HepG2 (cell line): Measurements from ENCODE around the gene HES1. TPM values are rescaled to one million over a fixed set of nuclear protein-coding genes. Genes with fewer than 3 reads are reported as not detected.

Experiments
- AFF4 ChIP-seq: sonication (generic); formaldehyde crosslinking; IDR thresholded peaks from 2 replicates; pipeline ENCODE4 v1.4.0; 2020; ENCODE audit warnings: missing genetic modification reagents
- CBFB ChIP-seq: sonication (generic); formaldehyde crosslinking; IDR thresholded peaks from 2 replicates; pipeline ENCODE4 v1.4.0; 2020; ENCODE audit warnings: missing genetic modification reagents
- HMG20A ChIP-seq: IDR thresholded peaks from 2 replicates; pipeline ENCODE4 v1.6.1; 2016; ENCODE audit warnings: borderline replicate concordance
- MBD4 ChIP-seq: IDR thresholded peaks from 2 replicates; pipeline ENCODE4 v1.6.1; 2012; ENCODE audit warnings: low read length, inconsistent platforms, borderline replicate concordance
- MIER2 ChIP-seq: IDR thresholded peaks from 2 replicates; pipeline ENCODE4 v1.6.1; 2016; ENCODE audit warnings: missing biosample characterization, missing genetic modification reagents
- SKI ChIP-seq: fragments of 450-650 bp; IDR thresholded peaks from one replicate; pipeline ENCODE4 v1.6.1; 2018; ENCODE audit warnings: mild to moderate bottlenecking; ENCODE audit not compliant: partially characterized antibody
- SRY ChIP-seq: sonication (generic); formaldehyde crosslinking; IDR thresholded peaks from 2 replicates; pipeline ENCODE4 v1.8.0; 2022; ENCODE audit warnings: mild to moderate bottlenecking, missing genetic modification reagents
- ZNF552 ChIP-seq: sonication (generic); formaldehyde crosslinking; IDR thresholded peaks from 2 replicates; pipeline ENCODE4 v1.9.0; 2022; ENCODE audit warnings: missing genetic modification reagents, mild to moderate bottlenecking, borderline replicate concordance
- ZNF629 ChIP-seq: sonication (generic); formaldehyde crosslinking; conservative IDR thresholded peaks from 2 replicates; pipeline ENCODE4 v1.5.0; 2020; ENCODE audit warnings: missing genetic modification reagents
- ZNF660 ChIP-seq: sonication (generic); formaldehyde crosslinking; IDR thresholded peaks from 2 replicates; pipeline ENCODE4 v1.5.1; 2020; ENCODE audit warnings: mild to moderate bottlenecking, low read depth, missing genetic modification reagents, borderline replicate concordance
- ZNF839 ChIP-seq: sonication (generic); formaldehyde crosslinking; IDR thresholded peaks from 2 replicates; pipeline ENCODE4 v1.4.0; 2020; ENCODE audit warnings: missing genetic modification reagents, mild to moderate bottlenecking, borderline replicate concordance
- ZZZ3 ChIP-seq: sonication (generic); formaldehyde crosslinking; IDR thresholded peaks from 2 replicates; pipeline ENCODE4 v1.4.0; 2020; ENCODE audit warnings: missing genetic modification reagents, mild to moderate bottlenecking, borderline replicate concordance
- polyA plus RNA-seq, 8 experiments: library from polyadenylated mRNA; depleted of rRNA in 3 of 8; stranded (reverse) in 7 of 8; unstranded in 1 of 8; fragments of >200 nt; fragmentation: Illumina TruSeq in 4 of 8; extraction: Trizol in 4 of 8; gene quantifications; 2 replicates each; pipeline versions ENCODE4 v1.2.1 to v1.2.3, GENCODE V29; 2011 to 2016; ENCODE audit warnings: low read depth in 4 of 8, missing spikeins in 1 of 8, mixed read lengths in 1 of 8; ENCODE audit not compliant: insufficient read depth in 1 of 8
- total RNA-seq, 5 experiments: library from RNA; depleted of rRNA; stranded (reverse); fragments of >200 nt; fragmentation: Illumina TruSeq; extraction: Trizol; gene quantifications; 2 replicates each; pipeline ENCODE4 v1.2.3, GENCODE V29; 2016; ENCODE audit warnings: low read depth in 1 of 5
- TF ChIP-seq, protein P1 (sequence below): sonication (generic); formaldehyde crosslinking; IDR thresholded peaks from 2 replicates; pipeline ENCODE4 v1.4.0; 2020; ENCODE audit warnings: missing genetic modification reagents
- TF ChIP-seq, protein P2 (sequence below): sonication (generic); formaldehyde crosslinking; IDR thresholded peaks from 2 replicates; pipeline ENCODE4 v1.5.0; 2020; ENCODE audit warnings: mild to moderate bottlenecking, missing genetic modification reagents, borderline replicate concordance

The HES1 gene
- total and polyA plus RNA-seq, 2 of the 13 experiments (the other 11 are each of a cell fraction or from before 2014, with no cell fraction given): 15.4 to 19.8 TPM

DNA sequence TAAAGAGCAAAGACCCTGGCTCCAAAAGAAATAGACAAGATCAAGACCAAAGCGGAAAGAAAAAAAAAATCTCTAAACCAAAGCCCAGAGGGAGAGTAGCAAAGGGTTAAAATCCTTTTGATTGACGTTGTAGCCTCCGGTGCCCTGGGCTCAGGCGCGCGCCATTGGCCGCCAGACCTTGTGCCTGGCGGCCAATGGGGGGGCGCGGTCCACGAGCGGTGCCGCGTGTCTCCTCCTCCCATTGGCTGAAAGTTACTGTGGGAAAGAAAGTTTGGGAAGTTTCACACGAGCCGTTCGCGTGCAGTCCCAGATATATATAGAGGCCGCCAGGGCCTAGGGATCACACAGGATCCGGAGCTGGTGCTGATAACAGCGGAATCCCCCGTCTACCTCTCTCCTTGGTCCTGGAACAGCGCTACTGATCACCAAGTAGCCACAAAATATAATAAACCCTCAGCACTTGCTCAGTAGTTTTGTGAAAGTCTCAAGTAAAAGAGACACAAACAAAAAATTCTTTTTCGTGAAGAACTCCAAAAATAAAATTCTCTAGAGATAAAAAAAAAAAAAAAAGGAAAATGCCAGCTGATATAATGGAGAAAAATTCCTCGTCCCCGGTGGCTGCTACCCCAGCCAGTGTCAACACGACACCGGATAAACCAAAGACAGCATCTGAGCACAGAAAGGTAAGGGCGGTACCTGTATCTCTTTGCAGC lies at the start of gene HES1 (continued):
- TF ChIP-seq, protein P1, sequence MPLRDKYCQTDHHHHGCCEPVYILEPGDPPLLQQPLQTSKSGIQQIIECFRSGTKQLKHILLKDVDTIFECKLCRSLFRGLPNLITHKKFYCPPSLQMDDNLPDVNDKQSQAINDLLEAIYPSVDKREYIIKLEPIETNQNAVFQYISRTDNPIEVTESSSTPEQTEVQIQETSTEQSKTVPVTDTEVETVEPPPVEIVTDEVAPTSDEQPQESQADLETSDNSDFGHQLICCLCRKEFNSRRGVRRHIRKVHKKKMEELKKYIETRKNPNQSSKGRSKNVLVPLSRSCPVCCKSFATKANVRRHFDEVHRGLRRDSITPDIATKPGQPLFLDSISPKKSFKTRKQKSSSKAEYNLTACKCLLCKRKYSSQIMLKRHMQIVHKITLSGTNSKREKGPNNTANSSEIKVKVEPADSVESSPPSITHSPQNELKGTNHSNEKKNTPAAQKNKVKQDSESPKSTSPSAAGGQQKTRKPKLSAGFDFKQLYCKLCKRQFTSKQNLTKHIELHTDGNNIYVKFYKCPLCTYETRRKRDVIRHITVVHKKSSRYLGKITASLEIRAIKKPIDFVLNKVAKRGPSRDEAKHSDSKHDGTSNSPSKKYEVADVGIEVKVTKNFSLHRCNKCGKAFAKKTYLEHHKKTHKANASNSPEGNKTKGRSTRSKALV (CRISPR knock-in tag): no peak; the same call in 1 of the 2 replicates
- TF ChIP-seq ZNF839: no peak
- 0 out of 2 replicates have a peak, but pooled peaks have one; percentile 22 for TF ChIP-seq ZNF552 (CRISPR knock-in tag)
- TF ChIP-seq, protein P2, sequence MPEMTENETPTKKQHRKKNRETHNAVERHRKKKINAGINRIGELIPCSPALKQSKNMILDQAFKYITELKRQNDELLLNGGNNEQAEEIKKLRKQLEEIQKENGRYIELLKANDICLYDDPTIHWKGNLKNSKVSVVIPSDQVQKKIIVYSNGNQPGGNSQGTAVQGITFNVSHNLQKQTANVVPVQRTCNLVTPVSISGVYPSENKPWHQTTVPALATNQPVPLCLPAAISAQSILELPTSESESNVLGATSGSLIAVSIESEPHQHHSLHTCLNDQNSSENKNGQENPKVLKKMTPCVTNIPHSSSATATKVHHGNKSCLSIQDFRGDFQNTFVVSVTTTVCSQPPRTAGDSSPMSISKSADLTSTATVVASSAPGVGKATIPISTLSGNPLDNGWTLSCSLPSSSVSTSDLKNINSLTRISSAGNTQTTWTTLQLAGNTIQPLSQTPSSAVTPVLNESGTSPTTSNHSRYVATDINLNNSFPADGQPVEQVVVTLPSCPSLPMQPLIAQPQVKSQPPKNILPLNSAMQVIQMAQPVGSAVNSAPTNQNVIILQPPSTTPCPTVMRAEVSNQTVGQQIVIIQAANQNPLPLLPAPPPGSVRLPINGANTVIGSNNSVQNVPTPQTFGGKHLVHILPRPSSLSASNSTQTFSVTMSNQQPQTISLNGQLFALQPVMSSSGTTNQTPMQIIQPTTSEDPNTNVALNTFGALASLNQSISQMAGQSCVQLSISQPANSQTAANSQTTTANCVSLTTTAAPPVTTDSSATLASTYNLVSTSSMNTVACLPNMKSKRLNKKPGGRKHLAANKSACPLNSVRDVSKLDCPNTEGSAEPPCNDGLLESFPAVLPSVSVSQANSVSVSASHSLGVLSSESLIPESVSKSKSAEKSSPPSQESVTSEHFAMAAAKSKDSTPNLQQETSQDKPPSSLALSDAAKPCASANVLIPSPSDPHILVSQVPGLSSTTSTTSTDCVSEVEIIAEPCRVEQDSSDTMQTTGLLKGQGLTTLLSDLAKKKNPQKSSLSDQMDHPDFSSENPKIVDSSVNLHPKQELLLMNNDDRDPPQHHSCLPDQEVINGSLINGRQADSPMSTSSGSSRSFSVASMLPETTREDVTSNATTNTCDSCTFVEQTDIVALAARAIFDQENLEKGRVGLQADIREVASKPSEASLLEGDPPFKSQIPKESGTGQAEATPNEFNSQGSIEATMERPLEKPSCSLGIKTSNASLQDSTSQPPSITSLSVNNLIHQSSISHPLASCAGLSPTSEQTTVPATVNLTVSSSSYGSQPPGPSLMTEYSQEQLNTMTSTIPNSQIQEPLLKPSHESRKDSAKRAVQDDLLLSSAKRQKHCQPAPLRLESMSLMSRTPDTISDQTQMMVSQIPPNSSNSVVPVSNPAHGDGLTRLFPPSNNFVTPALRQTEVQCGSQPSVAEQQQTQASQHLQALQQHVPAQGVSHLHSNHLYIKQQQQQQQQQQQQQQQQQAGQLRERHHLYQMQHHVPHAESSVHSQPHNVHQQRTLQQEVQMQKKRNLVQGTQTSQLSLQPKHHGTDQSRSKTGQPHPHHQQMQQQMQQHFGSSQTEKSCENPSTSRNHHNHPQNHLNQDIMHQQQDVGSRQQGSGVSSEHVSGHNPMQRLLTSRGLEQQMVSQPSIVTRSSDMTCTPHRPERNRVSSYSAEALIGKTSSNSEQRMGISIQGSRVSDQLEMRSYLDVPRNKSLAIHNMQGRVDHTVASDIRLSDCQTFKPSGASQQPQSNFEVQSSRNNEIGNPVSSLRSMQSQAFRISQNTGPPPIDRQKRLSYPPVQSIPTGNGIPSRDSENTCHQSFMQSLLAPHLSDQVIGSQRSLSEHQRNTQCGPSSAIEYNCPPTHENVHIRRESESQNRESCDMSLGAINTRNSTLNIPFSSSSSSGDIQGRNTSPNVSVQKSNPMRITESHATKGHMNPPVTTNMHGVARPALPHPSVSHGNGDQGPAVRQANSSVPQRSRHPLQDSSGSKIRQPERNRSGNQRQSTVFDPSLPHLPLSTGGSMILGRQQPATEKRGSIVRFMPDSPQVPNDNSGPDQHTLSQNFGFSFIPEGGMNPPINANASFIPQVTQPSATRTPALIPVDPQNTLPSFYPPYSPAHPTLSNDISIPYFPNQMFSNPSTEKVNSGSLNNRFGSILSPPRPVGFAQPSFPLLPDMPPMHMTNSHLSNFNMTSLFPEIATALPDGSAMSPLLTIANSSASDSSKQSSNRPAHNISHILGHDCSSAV: no peak
- TF ChIP-seq ZZZ3 (CRISPR knock-in tag): no peak
- no peak for TF ChIP-seq SKI
- TF ChIP-seq SRY (CRISPR knock-in tag): peak; percentile 74; the same call in 1 of the 2 replicates
- peak; percentile 40; the same call in 1 of the 2 replicates for TF ChIP-seq HMG20A
- no peak for TF ChIP-seq ZNF660 (CRISPR knock-in tag)
- peak; percentile 83; the same call in 1 of the 2 replicates for TF ChIP-seq AFF4
- no peak for TF ChIP-seq CBFB (CRISPR knock-in tag)
- TF ChIP-seq ZNF629 (CRISPR knock-in tag): peak; percentile 53
- peak; percentile 67; the same call in 1 of the 2 replicates for TF ChIP-seq MIER2 (CRISPR knock-in tag)
- no peak for TF ChIP-seq MBD4
